OCI-LY3 (cell line): ENCODE data around the gene GNA12.

ENCODE experiments used
- CTCF ChIP-seq: fragments of 200-600, 300-600 bp; sonication (generic); IDR thresholded peaks from 2 replicates; pipeline ENCODE4 v1.5.1; 2014; ENCODE audit warnings: antibody characterized with exemption, low read length, low read depth
- EZH2phosphoT487 ChIP-seq: fragments of 200-600 bp; shearing (Covaris generic); IDR thresholded peaks from 2 replicates; pipeline ENCODE4 v1.6.1; 2018; ENCODE audit warnings: antibody characterized with exemption, mixed run types, low read depth

- TF ChIP-seq CTCF (no peak), EZH2phosphoT487 (no peak)
Observed at GRCh38 chr7:2872296-2872874, 28.3 kb upstream of the GNA12 start.
